D721Med (cell line): Measurements from ENCODE around the gene B3GALT2.

Experiments used
- DNase-seq: peaks from one replicate; pipeline ENCODE4 v3.0.0; 2011; ENCODE audit warnings: low spot score; ENCODE audit not compliant: insufficient read length
- FAIRE-seq: peaks from 2 replicates; lab custom pipeline; 2011; peaks lifted over from hg19 to GRCh38; lab: Jason Lieb, UNC
- CTCF ChIP-seq: IDR thresholded peaks from 2 replicates; pipeline ENCODE4 v1.5.1; 2012; ENCODE audit warnings: mild to moderate bottlenecking, control low read depth; ENCODE audit not compliant: insufficient read depth; ENCODE audit errors: missing control alignments

Gene B3GALT2

DNA sequence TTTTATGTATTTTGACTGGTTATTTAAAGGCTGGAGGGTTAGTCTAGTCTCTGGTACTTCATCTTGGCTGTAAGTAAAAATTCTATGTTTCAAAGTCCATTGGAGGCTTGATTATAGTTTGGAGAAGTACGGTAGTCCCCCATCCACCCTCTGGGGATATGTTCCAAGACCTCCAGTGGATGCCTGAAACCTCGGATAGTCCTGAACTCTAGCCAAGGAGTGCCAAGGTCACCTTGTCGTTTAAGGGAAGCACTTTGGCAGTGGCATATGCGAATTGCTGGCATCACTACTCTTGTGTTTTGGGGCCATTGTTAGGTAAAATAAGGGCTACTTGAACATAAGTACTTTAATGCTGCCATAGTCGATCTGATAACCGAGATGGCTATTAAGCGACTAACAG is 46.2 kb downstream of the B3GALT2 start:
- no peak for TF ChIP-seq CTCF
- no peak for DNase-seq
- no peak for FAIRE-seq

- no peak for TF ChIP-seq CTCF
- DNase-seq (no peak), FAIRE-seq (no peak)
Observed at GRCh38 chr1:193131266-193131860, 55.0 kb downstream of the B3GALT2 start.
